Measurements from ENCODE around the gene FAM3C. TPM values are rescaled to one million over a fixed set of nuclear protein-coding genes. Genes with fewer than 3 reads are reported as not detected.

Gene FAM3C
- total RNA-seq, 1 experiment from 2014 or later, result 37.9 TPM

GRCh38 chr7:121431389-121431995, 35.4 kb upstream of the FAM3C start:
- no peak for ATAC-seq
- Histone ChIP-seq H3K9ac (ENCODE audit: low read length) (no peak overlapping the region), H3K27ac (ENCODE audit: low read length) (no peak overlapping the region), H3K36me3 (ENCODE audit: low read depth, low read length) (no peaks in the 10 kb centered on the region), H3K79me2 (ENCODE audit: low read length) (no peaks in the 10 kb centered on the region), H3K27me3 (ENCODE audit: low read length) (no peaks in the 10 kb centered on the region), H2AFZ (ENCODE audit: low read length) (no peak overlapping the region), H3F3A (ENCODE audit: low read length, unreplicated experiment) (no peaks in the 10 kb centered on the region), H4K20me1 (ENCODE audit: low read length) (no peaks in the 10 kb centered on the region), H3K4me3 (ENCODE audit: low read length) (no peak overlapping the region), H3K9me3 (ENCODE audit: low read length) (no peaks in the 10 kb centered on the region), H3K4me1 (ENCODE audit: insufficient read depth, low read length) (no peaks in the 10 kb centered on the region), H3K9me2 (replicated peaks; ENCODE audit: low read length) (no peaks in the 10 kb centered on the region), H3K4me2 (ENCODE audit: low read length) (no peak overlapping the region)
- BruUV-seq (replicated peaks), result no TSS peak
- TF ChIP-seq EZH2phosphoT487 (IDR thresholded peaks at IDR 0.05; ENCODE audit: borderline replicate concordance, low read length) (no peak), EZH2 (IDR thresholded peaks at IDR 0.05; ENCODE audit: low read length, unreplicated experiment) (no peak)
- TF ChIP-seq, protein P1, sequence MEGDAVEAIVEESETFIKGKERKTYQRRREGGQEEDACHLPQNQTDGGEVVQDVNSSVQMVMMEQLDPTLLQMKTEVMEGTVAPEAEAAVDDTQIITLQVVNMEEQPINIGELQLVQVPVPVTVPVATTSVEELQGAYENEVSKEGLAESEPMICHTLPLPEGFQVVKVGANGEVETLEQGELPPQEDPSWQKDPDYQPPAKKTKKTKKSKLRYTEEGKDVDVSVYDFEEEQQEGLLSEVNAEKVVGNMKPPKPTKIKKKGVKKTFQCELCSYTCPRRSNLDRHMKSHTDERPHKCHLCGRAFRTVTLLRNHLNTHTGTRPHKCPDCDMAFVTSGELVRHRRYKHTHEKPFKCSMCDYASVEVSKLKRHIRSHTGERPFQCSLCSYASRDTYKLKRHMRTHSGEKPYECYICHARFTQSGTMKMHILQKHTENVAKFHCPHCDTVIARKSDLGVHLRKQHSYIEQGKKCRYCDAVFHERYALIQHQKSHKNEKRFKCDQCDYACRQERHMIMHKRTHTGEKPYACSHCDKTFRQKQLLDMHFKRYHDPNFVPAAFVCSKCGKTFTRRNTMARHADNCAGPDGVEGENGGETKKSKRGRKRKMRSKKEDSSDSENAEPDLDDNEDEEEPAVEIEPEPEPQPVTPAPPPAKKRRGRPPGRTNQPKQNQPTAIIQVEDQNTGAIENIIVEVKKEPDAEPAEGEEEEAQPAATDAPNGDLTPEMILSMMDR (conservative IDR thresholded peaks at IDR 0.05; ENCODE audit: low read depth, low read length), result no peak
- CTCF ChIA-PET, result no interaction called here
- intact Hi-C loops (cut with micrococcal nuclease), result no loop called here
- POLR2A ChIA-PET (ENCODE audit: unreplicated experiment), result no interaction called here
- no peak for DNase-seq

GRCh38 chr7:121430558-121430957, 34.5 kb upstream of the FAM3C start:
- intact Hi-C loops (cut with micrococcal nuclease), result no loop called here
- no peak overlapping the region for H2AFZ ChIP-seq (ENCODE audit: low read length)
- H3F3A ChIP-seq (ENCODE audit: low read length, unreplicated experiment), result no peaks in the 10 kb centered on the region
- H3K27ac ChIP-seq (ENCODE audit: low read length), result no peak overlapping the region
- ChIA-PET CTCF (no interaction called here), POLR2A (ENCODE audit: unreplicated experiment) (interaction anchor here (0.6 kb wide), 1 partner anchor 35 kb away, joined by 6 read pairs; no protein-coding TSS in a partner anchor)
- no peaks in the 10 kb centered on the region for H3K36me3 ChIP-seq (ENCODE audit: low read depth, low read length)
- BruUV-seq (replicated peaks), result no TSS peak
- DNase-seq (no peak), ATAC-seq (no peak)
- H4K20me1 ChIP-seq (ENCODE audit: low read length), result no peaks in the 10 kb centered on the region
- no peaks in the 10 kb centered on the region for H3K4me1 ChIP-seq (ENCODE audit: insufficient read depth, low read length)
- H3K9me2 ChIP-seq (replicated peaks; ENCODE audit: low read length), result no peaks in the 10 kb centered on the region
- H3K79me2 ChIP-seq (ENCODE audit: low read length), result no peaks in the 10 kb centered on the region
- TF ChIP-seq EZH2 (IDR thresholded peaks at IDR 0.05; ENCODE audit: low read length, unreplicated experiment) (no peak), EZH2phosphoT487 (IDR thresholded peaks at IDR 0.05; ENCODE audit: borderline replicate concordance, low read length) (no peak)
- no peaks in the 10 kb centered on the region for H3K9me3 ChIP-seq (ENCODE audit: low read length)
- H3K27me3 ChIP-seq (ENCODE audit: low read length), result no peaks in the 10 kb centered on the region
- H3K9ac ChIP-seq (ENCODE audit: low read length), result no peak overlapping the region
- H3K4me2 ChIP-seq (ENCODE audit: low read length), result no peak overlapping the region
- no peak overlapping the region for H3K4me3 ChIP-seq (ENCODE audit: low read length)

DNA sequence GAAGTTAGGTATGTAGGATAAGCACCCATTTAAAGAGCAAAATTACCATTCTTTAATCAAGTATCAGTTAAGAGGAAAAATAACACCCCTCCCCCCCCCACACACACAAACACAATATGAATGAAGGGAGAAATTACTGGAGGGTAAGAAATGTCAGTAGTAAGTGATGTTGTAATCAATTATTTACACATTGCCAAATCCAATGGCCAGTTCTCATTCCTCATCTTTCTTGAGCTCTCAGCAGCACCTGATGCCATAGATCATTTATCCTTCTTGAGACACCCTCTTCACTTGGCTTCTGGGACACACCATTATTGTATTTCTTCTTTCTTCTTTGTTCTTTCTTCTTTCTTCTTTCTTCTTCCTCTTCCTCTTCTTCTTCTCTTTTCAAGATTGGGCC, 33.7 kb upstream of the FAM3C start:
- TF ChIP-seq EZH2phosphoT487 (IDR thresholded peaks at IDR 0.05; ENCODE audit: borderline replicate concordance, low read length) (no peak), EZH2 (IDR thresholded peaks at IDR 0.05; ENCODE audit: low read length, unreplicated experiment) (no peak)
- TF ChIP-seq, protein P1 (conservative IDR thresholded peaks at IDR 0.05; ENCODE audit: low read depth, low read length), result no peak
- ChIA-PET POLR2A (ENCODE audit: unreplicated experiment) (interaction anchor here (0.6 kb wide), 1 partner anchor 34 kb away, joined by 6 read pairs; no protein-coding TSS in a partner anchor), CTCF (no interaction called here)
- intact Hi-C loops (cut with micrococcal nuclease), result no loop called here
- Histone ChIP-seq H3K36me3 (ENCODE audit: low read depth, low read length) (no peaks in the 10 kb centered on the region), H3K9me2 (replicated peaks; ENCODE audit: low read length) (no peaks in the 10 kb centered on the region), H3K27me3 (ENCODE audit: low read length) (no peaks in the 10 kb centered on the region), H3K4me2 (ENCODE audit: low read length) (no peak overlapping the region), H3K4me1 (ENCODE audit: insufficient read depth, low read length) (no peaks in the 10 kb centered on the region), H3K9ac (ENCODE audit: low read length) (no peak overlapping the region), H2AFZ (ENCODE audit: low read length) (no peak overlapping the region), H3F3A (ENCODE audit: low read length, unreplicated experiment) (no peaks in the 10 kb centered on the region), H3K27ac (ENCODE audit: low read length) (no peak overlapping the region), H4K20me1 (ENCODE audit: low read length) (no peaks in the 10 kb centered on the region), H3K9me3 (ENCODE audit: low read length) (no peaks in the 10 kb centered on the region), H3K4me3 (ENCODE audit: low read length) (no peak overlapping the region), H3K79me2 (ENCODE audit: low read length) (no peaks in the 10 kb centered on the region)
- DNase-seq (no peak), ATAC-seq (no peak)
- no TSS peak for BruUV-seq (replicated peaks)
